Loucy (cell line): Measurements from ENCODE around the gene MOCS1.

Experiments
- CTCF ChIP-seq: fragments of 200-600 bp; sonication (generic); conservative IDR thresholded peaks from 2 replicates; pipeline ENCODE4 v1.5.1; 2014; ENCODE audit warnings: mild to moderate bottlenecking, antibody characterized with exemption, low read length
- EZH2phosphoT487 ChIP-seq: fragments of 200-600 bp; IDR thresholded peaks from 2 replicates; pipeline ENCODE4 v1.6.1; 2018; ENCODE audit warnings: antibody characterized with exemption, mild to moderate bottlenecking, moderate library complexity, borderline replicate concordance

GRCh38 chr6:39911513-39912125 is 22.6 kb downstream of the MOCS1 start:
- TF ChIP-seq EZH2phosphoT487 (no peak), CTCF (no peak)
